ENCODE data around the gene DHRSX.
"Not testable (repeated sequence)": the region's sequence is repeated elsewhere in the genome, so short reads cannot be mapped to it uniquely, and the experiment has no call there.

Gene DHRSX

DNA sequence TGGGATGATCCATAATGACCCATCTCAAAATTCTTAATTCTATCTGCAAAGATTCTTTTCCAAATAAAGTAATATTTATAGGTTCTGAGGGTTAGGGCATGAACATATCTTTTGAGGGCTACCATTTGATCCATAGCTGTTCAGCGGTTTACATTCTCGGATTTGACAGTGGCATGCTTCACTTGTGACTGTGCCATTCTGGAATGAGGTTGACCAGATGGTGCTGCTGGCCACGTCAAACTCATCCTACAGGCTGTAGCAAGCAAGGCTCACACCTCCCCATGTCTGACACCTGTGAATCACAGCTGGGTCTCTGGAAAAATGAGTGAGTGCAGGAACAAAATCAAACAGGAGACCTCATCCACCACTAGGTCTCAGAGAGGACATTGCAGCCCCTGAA lies 280.5 kb downstream of the DHRSX start:
- Mint-ChIP-seq H3K4me3 (no peak overlapping the region), H3K9me3 (peaks cover 72% of the 10 kb centered on the region), H3K27ac (no peak overlapping the region), H3K27me3 (ENCODE audit: low read depth) (no peaks in the 10 kb centered on the region), H3K4me1 (ENCODE audit: low read depth) (no peaks in the 10 kb centered on the region), H3K36me3 (ENCODE audit: low read depth) (peaks cover 14% of the 10 kb centered on the region)
- DNase-seq (ENCODE audit: low spot score): no peak

DNA sequence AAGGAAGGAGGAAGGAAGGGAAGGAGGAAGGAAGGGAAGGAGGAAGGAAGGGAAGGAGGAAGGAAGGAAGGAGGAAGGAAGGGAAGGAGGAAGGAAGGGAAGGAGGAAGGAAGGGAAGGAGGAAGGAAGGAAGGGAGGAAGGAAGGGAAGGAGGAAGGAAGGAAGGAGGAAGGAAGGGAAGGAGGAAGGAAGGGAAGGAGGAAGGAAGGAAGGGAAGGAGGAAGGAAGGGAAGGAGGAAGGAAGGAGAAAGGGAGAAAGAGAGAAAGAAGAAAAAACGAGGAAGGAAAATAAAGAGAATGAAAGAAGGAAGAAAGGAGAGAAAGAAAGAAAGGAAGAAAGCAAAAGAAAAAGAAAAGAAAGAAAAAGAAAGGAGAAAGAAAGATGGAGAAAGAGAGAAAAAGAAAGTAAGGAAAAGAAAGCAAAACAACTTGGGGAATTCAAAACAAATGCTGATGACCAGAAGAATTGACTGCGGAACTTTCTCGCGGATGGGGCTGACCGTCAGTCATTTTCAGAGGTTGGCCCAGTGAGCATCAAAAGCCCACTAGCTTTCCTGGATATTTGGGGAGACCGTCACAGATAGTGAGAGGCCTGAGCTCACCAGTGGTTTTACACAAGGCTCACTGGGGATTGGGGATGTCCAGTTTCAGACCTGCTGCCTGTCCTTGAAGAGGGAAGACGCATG lies 286.5 kb downstream of the DHRSX start:
- not testable (repeated sequence) for H3K36me3 Mint-ChIP-seq (ENCODE audit: low read depth); DNase-seq (ENCODE audit: low spot score); H3K4me1 Mint-ChIP-seq (ENCODE audit: low read depth); H3K27ac Mint-ChIP-seq; H3K27me3 Mint-ChIP-seq (ENCODE audit: low read depth); H3K4me3 Mint-ChIP-seq
- peaks cover 62% of the 10 kb centered on the region for H3K9me3 Mint-ChIP-seq

DNA sequence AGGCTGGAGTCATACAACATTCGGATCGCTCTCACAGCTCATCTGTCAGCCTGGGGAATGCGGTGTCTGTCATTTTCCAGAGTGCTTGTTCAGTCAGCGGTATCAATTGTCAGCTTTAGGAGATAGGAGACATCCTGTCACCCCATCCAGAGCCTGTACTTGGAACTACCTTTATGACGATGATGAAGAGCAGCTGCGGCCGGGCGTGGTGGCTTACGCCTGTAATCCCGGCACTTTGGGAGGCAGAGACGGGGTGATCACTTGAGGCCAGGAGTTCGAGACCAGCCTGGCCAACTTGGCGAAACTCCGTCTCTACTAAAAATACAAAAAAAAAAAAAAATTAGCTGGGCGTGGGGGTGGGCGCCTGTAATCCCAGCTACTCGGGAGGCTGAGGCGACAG lies 289.1 kb downstream of the DHRSX start:
- not testable (repeated sequence) for H3K36me3 Mint-ChIP-seq (ENCODE audit: low read depth); H3K27ac Mint-ChIP-seq; H3K4me1 Mint-ChIP-seq (ENCODE audit: low read depth); H3K4me3 Mint-ChIP-seq; DNase-seq (ENCODE audit: low spot score); H3K27me3 Mint-ChIP-seq (ENCODE audit: low read depth)
- peaks cover 49% of the 10 kb centered on the region for H3K9me3 Mint-ChIP-seq

DNA sequence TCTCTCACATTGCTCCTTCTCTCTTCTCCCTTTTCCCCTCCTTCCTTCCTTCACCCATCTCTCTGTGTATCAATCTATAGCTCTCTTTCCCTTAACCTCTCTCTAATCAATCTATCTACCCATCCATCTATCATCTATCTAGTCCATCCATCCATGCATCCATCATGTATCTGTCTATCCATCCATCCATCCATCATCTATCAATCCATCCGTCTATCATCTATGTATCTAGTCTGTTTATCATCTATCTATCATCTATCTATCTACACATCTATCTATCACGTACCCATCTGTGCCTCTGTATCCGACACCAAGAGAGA lies 307.5 kb downstream of the DHRSX start:
- Mint-ChIP-seq H3K9me3 (peaks cover 22% of the 10 kb centered on the region), H3K27ac (no peak overlapping the region), H3K4me3 (no peak overlapping the region), H3K27me3 (ENCODE audit: low read depth) (no peaks in the 10 kb centered on the region), H3K36me3 (ENCODE audit: low read depth) (no peaks in the 10 kb centered on the region), H3K4me1 (ENCODE audit: low read depth) (no peaks in the 10 kb centered on the region)
- DNase-seq (ENCODE audit: low spot score): no peak

DNA sequence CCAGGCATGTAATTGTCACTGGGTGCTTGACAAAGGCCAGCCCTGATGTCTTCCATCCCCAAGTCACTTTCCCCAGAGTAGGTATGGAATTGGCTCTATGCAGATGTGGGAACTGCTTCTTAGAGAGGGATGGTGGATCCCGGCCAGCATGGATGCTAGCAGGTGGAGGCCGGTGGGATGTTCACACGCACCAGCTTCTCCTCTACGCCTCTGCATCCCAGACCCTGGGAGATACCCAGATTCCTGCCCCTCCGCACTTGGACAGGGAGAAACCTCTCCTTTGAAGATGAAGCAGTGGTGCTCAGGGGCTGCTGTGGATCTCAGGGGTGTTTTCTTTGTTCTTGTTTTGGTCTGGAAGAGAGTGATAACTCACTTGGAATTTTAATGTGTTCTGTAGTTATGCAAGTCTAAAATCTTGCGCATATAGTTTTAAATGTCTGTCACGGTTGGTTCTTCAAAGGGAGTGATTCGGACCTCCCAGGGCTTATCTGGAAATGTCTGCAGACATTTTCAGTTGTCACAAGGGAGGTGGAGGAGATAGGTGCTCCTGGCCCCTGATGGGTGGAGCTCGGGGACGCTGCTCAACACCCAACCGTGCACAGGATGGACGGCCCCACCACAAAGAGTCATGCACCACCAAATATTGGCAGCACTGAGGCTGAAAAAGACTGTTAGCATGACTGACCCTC lies 308.0 kb downstream of the DHRSX start:
- Mint-ChIP-seq H3K9me3 (peaks cover 26% of the 10 kb centered on the region), H3K4me3 (no peak overlapping the region), H3K36me3 (ENCODE audit: low read depth) (peaks cover 1% of the 10 kb centered on the region), H3K4me1 (ENCODE audit: low read depth) (no peaks in the 10 kb centered on the region), H3K27ac (no peak overlapping the region), H3K27me3 (ENCODE audit: low read depth) (no peaks in the 10 kb centered on the region)
- DNase-seq (ENCODE audit: low spot score): no peak

DNA sequence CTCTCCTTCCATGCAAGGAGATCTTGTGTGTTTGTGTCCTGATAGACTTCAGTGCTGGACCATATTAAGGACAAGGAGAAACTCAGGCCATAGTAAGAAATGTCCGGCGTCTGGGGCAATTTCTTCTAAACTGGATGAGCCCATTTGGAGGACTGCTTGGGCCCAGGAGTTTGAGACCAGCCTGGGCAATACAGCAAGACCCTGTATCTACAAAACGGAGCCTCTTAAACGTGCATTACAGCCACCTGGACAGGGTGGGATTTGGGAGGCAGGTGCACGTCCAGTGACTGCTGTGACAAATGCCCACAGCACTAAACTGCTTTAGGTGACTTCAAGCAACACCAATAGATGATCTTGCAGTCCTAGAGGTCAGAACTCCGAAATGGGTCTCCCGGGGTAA lies 311.9 kb downstream of the DHRSX start:
- Mint-ChIP-seq H3K36me3 (ENCODE audit: low read depth) (peaks cover 2% of the 10 kb centered on the region), H3K27ac (no peak overlapping the region), H3K9me3 (peaks cover 24% of the 10 kb centered on the region), H3K4me3 (no peak overlapping the region), H3K4me1 (ENCODE audit: low read depth) (no peaks in the 10 kb centered on the region), H3K27me3 (ENCODE audit: low read depth) (no peaks in the 10 kb centered on the region)
- no peak for DNase-seq (ENCODE audit: low spot score)

DNA sequence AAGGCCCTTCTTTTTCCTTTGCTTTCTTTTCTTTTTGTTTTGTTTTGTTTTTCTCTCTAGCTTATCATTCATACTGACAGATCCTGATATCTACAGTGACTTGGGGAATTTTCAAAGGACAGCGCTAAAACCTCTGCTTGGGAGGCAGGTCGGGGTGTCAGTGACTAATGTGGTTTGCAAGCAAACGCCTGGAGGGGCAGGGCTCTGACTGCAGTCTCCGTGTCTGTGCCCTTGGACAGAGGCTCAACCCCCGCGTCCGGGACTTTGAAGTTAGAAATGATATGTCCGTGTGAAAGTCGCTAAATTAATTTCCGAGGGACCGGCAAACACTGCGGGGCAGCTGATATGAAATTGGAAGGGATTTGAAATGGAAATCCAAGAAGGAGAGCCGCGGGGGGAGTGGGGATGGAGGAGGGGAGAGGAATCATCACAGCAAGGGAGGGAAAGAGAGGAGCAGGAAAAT lies 312.4 kb downstream of the DHRSX start:
- no peak for DNase-seq (ENCODE audit: low spot score)
- H3K4me1 Mint-ChIP-seq (ENCODE audit: low read depth): no peaks in the 10 kb centered on the region
- peaks cover 20% of the 10 kb centered on the region for H3K9me3 Mint-ChIP-seq
- H3K36me3 Mint-ChIP-seq (ENCODE audit: low read depth): peaks cover 2% of the 10 kb centered on the region
- no peaks in the 10 kb centered on the region for H3K27me3 Mint-ChIP-seq (ENCODE audit: low read depth)
- no peak overlapping the region for H3K27ac Mint-ChIP-seq
- H3K4me3 Mint-ChIP-seq: no peak overlapping the region

DNA sequence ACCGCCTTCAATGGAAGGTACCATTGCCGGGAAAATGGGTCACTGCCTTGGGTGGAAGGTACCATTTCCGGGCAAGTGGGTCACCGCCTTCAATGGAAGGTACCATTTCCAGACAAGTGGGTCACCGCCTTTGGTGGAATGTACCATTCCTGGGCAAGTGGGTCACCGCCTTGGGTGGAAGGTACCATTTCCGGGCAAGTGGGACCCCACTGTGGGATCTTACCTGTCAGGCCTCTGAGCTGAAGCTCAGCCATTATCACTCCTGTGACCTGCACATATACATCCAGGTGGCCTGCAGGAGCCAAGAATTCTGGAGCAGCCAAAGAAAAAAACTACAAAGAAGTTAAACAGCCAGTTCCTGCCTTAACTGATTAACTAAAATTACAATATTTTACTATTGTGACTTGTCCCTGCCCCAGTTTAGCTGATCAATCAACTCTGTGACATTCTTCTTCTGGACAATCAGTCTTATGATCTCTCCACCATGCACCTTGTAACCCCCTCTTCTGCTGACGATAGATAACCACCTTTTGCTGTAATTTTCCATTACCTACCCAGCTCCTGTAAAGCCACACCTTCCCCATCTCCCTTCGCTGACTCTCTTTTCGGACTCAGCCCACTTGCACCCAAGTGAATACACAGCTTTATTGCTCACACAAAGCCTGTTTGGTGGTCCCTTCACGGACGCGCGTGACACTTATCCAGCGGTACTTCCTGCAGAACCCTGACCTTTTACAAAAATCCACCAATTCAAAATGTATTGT lies 313.2 kb downstream of the DHRSX start:
- peaks cover 16% of the 10 kb centered on the region for H3K9me3 Mint-ChIP-seq
- no peaks in the 10 kb centered on the region for H3K27me3 Mint-ChIP-seq (ENCODE audit: low read depth)
- H3K36me3 Mint-ChIP-seq (ENCODE audit: low read depth): peaks cover 2% of the 10 kb centered on the region
- H3K4me1 Mint-ChIP-seq (ENCODE audit: low read depth): no peaks in the 10 kb centered on the region
- H3K27ac Mint-ChIP-seq: no peak overlapping the region
- H3K4me3 Mint-ChIP-seq: no peak overlapping the region
- no peak for DNase-seq (ENCODE audit: low spot score)

DNA sequence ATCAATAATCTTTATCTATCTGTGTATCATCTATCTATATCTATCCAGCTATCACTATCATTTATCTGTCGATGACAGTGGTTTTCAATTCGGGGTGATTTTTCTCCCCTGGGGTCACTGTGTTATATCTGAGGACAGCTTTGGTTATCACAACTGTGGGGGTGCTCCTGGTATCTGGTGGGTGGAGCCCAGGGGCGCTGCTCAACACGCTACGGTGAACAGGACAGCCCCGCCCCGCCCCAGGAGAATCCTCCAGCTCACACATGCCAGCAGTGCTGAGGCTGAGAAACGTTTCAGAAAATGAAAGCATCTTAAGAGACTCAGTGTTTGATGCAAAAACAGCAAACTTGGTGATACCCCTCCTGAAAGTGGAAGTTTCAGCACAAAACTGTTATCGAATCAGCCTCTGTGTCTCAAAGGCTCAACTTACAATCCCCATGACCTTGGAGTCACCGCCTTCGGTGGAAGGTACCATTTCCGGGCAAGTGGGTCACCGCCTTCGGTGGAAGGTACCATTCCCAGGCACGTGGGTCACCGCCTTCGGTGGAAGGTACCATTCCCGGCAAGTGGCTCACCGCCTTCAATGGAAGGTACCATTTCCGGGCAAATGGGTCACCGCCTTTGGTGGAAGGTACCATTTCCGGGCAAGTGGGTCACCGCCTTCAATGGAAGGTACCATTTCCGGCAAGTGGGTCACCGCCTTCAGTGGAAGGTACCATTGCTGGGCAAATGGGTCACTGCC lies 315.3 kb downstream of the DHRSX start:
- H3K4me1 Mint-ChIP-seq (ENCODE audit: low read depth): no peaks in the 10 kb centered on the region
- no peak overlapping the region for H3K4me3 Mint-ChIP-seq
- H3K9me3 Mint-ChIP-seq: peaks cover 16% of the 10 kb centered on the region
- peaks cover 2% of the 10 kb centered on the region for H3K36me3 Mint-ChIP-seq (ENCODE audit: low read depth)
- no peak overlapping the region for H3K27ac Mint-ChIP-seq
- DNase-seq (ENCODE audit: low spot score): no peak
- no peaks in the 10 kb centered on the region for H3K27me3 Mint-ChIP-seq (ENCODE audit: low read depth)

DNA sequence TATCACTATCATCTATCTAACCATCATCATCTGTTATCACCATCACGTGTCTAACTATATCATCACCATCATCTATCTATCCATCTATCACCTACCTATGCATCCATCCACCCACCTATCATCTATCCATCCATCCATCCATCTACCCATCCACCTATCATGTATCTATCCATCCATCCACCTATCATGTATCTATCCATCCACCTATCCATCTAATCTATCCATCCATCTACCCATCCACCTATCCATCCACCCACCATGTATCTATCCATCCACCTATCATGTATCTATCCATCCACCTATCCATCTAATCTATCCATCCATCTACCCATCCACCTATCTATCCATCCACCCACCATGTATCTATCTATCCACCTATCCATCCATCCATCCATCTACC lies 316.7 kb downstream of the DHRSX start:
- Mint-ChIP-seq H3K27ac (no peak overlapping the region), H3K4me3 (no peak overlapping the region), H3K27me3 (ENCODE audit: low read depth) (no peaks in the 10 kb centered on the region), H3K36me3 (ENCODE audit: low read depth) (peaks cover 2% of the 10 kb centered on the region), H3K4me1 (ENCODE audit: low read depth) (no peaks in the 10 kb centered on the region), H3K9me3 (peaks cover 12% of the 10 kb centered on the region)
- DNase-seq (ENCODE audit: low spot score): no peak

DNA sequence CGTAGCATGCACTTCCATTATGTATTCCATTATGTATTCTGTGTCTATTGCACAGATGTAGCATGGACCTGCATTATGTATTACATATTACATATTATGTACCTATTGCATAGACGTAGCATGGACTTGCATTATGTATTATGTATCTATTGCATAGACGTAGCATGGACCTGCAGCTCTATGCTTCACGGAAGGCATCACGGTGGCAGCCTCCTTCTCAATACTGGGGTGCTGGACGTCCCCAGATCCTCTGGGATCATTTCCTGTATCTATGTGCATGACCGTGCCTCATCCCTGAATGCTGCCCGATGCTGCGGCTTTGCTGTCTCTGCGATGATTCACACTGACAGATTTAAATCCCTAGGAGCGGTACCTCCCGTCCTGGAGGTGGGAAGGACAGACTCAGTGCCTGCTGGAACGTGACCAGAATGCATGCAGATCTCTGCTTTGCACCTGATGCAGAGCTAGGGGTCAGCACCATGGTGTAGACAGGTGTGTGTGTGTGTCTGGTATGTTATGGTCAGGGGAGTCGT lies 317.5 kb downstream of the DHRSX start:
- H3K36me3 Mint-ChIP-seq (ENCODE audit: low read depth): peaks cover 2% of the 10 kb centered on the region
- H3K4me1 Mint-ChIP-seq (ENCODE audit: low read depth): no peaks in the 10 kb centered on the region
- no peak overlapping the region for H3K27ac Mint-ChIP-seq
- H3K27me3 Mint-ChIP-seq (ENCODE audit: low read depth): no peaks in the 10 kb centered on the region
- no peak overlapping the region for H3K4me3 Mint-ChIP-seq
- DNase-seq (ENCODE audit: low spot score): no peak
- peaks cover 9% of the 10 kb centered on the region for H3K9me3 Mint-ChIP-seq

DNA sequence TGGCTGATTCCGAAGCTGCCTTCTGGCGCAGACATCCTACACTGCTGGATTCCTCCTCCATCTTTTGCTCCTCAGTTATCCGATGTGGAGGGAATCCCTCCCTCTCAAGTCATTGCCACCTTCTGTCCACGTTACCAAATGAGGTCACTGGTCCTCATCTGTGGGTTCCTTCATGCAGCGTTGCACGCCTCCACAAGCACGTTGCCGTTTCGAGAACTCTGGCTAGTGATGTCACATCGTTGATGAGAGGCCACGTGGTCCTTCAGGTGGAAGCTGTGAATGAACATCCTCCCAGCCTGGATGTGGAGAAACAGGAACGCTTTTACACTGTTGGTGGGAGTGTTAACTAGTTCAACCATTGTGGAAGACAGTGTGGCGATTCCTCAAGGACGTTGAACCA lies 323.2 kb downstream of the DHRSX start:
- Mint-ChIP-seq H3K36me3 (ENCODE audit: low read depth) (no peaks in the 10 kb centered on the region), H3K9me3 (peaks cover 26% of the 10 kb centered on the region), H3K4me3 (no peak overlapping the region), H3K27me3 (ENCODE audit: low read depth) (no peaks in the 10 kb centered on the region), H3K27ac (no peak overlapping the region), H3K4me1 (ENCODE audit: low read depth) (no peaks in the 10 kb centered on the region)
- DNase-seq (ENCODE audit: low spot score): no peak

DNA sequence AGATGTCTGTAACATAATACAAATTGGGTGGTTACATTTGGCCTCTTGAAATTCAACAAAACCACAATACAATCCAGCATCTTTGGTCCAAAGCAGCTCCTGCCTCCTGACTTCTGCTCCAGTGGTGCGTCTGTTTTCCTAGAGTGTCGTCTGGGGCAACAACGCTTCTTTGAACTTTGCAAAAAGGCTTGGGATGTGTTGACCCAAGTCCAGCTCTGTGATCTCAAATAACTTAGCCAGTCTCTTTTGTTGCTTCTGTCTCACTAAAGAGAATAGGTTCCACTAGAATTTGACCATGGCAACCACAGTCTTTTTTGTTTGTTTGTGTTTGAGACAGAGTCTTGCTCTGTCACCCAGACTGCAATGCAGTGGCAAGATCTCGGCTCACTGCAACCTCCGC lies 324.0 kb downstream of the DHRSX start:
- H3K9me3 Mint-ChIP-seq: peaks cover 31% of the 10 kb centered on the region
- no peak overlapping the region for H3K27ac Mint-ChIP-seq
- no peaks in the 10 kb centered on the region for H3K4me1 Mint-ChIP-seq (ENCODE audit: low read depth)
- H3K27me3 Mint-ChIP-seq (ENCODE audit: low read depth): no peaks in the 10 kb centered on the region
- DNase-seq (ENCODE audit: low spot score): no peak
- no peaks in the 10 kb centered on the region for H3K36me3 Mint-ChIP-seq (ENCODE audit: low read depth)
- H3K4me3 Mint-ChIP-seq: no peak overlapping the region

DNA sequence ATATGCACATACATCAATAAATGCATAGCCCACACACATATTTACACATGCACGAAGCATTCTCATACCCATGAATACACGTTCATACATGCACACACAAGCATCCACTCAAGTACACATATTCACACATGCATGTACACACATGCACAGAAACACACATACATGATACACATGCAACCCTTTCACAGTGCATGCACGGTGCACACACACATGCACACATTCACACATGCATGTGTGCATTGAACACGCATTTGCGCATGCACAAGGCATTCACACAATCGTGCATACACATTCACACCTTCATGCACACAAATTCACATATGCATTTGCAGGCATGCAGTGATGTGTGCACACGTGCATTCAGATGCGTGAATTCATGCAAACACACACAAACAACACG lies 324.5 kb downstream of the DHRSX start:
- no peaks in the 10 kb centered on the region for H3K36me3 Mint-ChIP-seq (ENCODE audit: low read depth)
- peaks cover 36% of the 10 kb centered on the region for H3K9me3 Mint-ChIP-seq
- no peak overlapping the region for H3K4me3 Mint-ChIP-seq
- H3K27ac Mint-ChIP-seq: no peak overlapping the region
- no peaks in the 10 kb centered on the region for H3K4me1 Mint-ChIP-seq (ENCODE audit: low read depth)
- DNase-seq (ENCODE audit: low spot score): no peak
- H3K27me3 Mint-ChIP-seq (ENCODE audit: low read depth): no peaks in the 10 kb centered on the region

Measured in T-helper 2 cell treated with Interferon-gamma antibody and Interleukin-4, amounts not matched to agents 5 μg/mL and 100 μg/mL, for 36 hours (primary cell).